ENCODE measurements around the gene RHD.

GRCh38 chr1:25245393-25245792 is 26.9 kb upstream of the RHD start:
- no peak for TF ChIP-seq CTCF (conservative IDR thresholded peaks at IDR 0.05 in 1 of 2, IDR thresholded peaks at IDR 0.05 in 1 of 2; ENCODE audit: extremely low read depth in 1 of 2, insufficient read depth in 1 of 2, low read depth in 1 of 2, low read length in 2 of 2)
- TF ChIP-seq EZH2 (IDR thresholded peaks at IDR 0.05; ENCODE audit: borderline replicate concordance, low read length), result no peak

Data from mammary epithelial cell (primary cell).